Adrenal gland (tissue), 12 donors: Measurements from ENCODE around the gene MMP10. TPM values are rescaled to one million over a fixed set of nuclear protein-coding genes. Genes with fewer than 3 reads are reported as not detected.

Experiments used
- DNase-seq, 7 donors: peaks; one replicate each; pipeline ENCODE4 v3.0.0-alpha.2; 2019 to 2020
- H3K27ac ChIP-seq, 5 donors: fragments of 200-600 bp; sonication (generic) in 4 of 5; 1 replicate in 3 of 5; 2 replicates in 2 of 5; pipeline versions ENCODE4 v1.5.1 to v1.8.0; 2016 to 2020; ENCODE audit warnings: mild to moderate bottlenecking in 1 of 5
- H3K27me3 ChIP-seq: fragments of 200-600 bp; 2 replicates; pipeline ENCODE4 v1.8.0; 2021
- H3K36me3 ChIP-seq, 2 donors: fragments of 200-600 bp; replicated peaks in 1 of 2; 1 replicate in 1 of 2; 2 replicates in 1 of 2; pipeline versions ENCODE4 v1.5.1 to v1.8.0; 2018 to 2022
- H3K4me1 ChIP-seq, 2 donors: fragments of 200-600 bp; replicated peaks in 1 of 2; 1 replicate in 1 of 2; 2 replicates in 1 of 2; pipeline versions ENCODE4 v1.5.1 to v1.8.0; 2018 to 2021
- H3K4me3 ChIP-seq, 4 donors: fragments of 200-600 bp; sonication (generic) in 3 of 4; one replicate each; pipeline ENCODE4 v1.5.1; 2016 to 2018
- H3K9me3 ChIP-seq, 3 donors: fragments of 200-600 bp; sonication (generic) in 1 of 3; replicated peaks in 1 of 3; 1 replicate in 2 of 3; 2 replicates in 1 of 3; pipeline versions ENCODE4 v1.5.1 to v1.8.0; 2016 to 2021
- CTCF ChIP-seq, 6 experiments: fragments of 450-650 bp in 4 of 6; fragments of 200-600 bp in 2 of 6; sonication (generic) in 1 of 6; IDR thresholded peaks; 1 replicate in 5 of 6; 2 replicates in 1 of 6; pipeline versions ENCODE4 v1.5.1 to v1.8.0; 2016 to 2021; ENCODE audit warnings: antibody characterized with exemption in 6 of 6, mild to moderate bottlenecking in 2 of 6, moderate library complexity in 1 of 6
- POLR2A ChIP-seq, 2 donors: fragments of 450-650 bp; IDR thresholded peaks; one replicate each; pipeline ENCODE4 v1.6.1; 2017; ENCODE audit warnings: antibody characterized with exemption in 2 of 2, mild to moderate bottlenecking in 2 of 2, moderate library complexity in 1 of 2
- WGBS, 4 donors: extraction: QIAGEN DNeasy Blood & Tissue Kit in 2 of 4; methylation state at CpG; one replicate each; pipeline versions ENCODE4 v1.1.5 to v1.1.7; 2013 to 2017; 5-methylcytosine and 5-hydroxymethylcytosine counted together
- intact Hi-C, 2 donors: fragments of 100-400 bp; cut with DNase I; formaldehyde crosslinking; loops; one replicate each; pipeline versions ENCODE4 v1.14.1 to v1.15.0; 2022 to 2023
- polyA plus RNA-seq, 3 donors: library from polyadenylated mRNA; stranded (reverse); fragments of 200-250 nt in 2 of 3; fragments of 350-450 nt in 1 of 3; fragmentation: Illumina TruSeq in 1 of 3; extraction: RNeasy Lipid Tissue Mini Kit (QIAGEN cat#74804) in 1 of 3; gene quantifications; one replicate each; pipeline ENCODE4 v1.2.3, GENCODE V29; 2013 to 2014
- total RNA-seq, 9 donors: library from RNA; depleted of rRNA in 4 of 9; stranded (reverse); fragments of >200 nt in 4 of 9; fragments of 120-200 nt in 1 of 9; fragmentation: NEBNext Ultra II Directional in 1 of 9; extraction: Animal tissue kit (Norgen Biotek cat#: 25700) in 1 of 9; gene quantifications; one replicate each; pipeline versions ENCODE4 v1.1.0 to v1.2.4, GENCODE V29; 2013 to 2023
- donor health status: healthy with polysubstance abuse.
- donor health status: Bipolar disorder and iron deficiency.
- donor health status: DM: yes; HTN: yes; CAD: no.
- donor health status: DM: no; HTN: no; CAD: no.
- donor health status: DM: no; HTN: no; CAD: no.
- donor health status: DM: yes; HTN: yes; CAD: no.

Gene MMP10
- total and polyA plus RNA-seq, 12 donors: not detected

- DNase-seq: no peak
- TF ChIP-seq POLR2A (IDR thresholded peaks at IDR 0.05) (no peak), CTCF (IDR thresholded peaks at IDR 0.05) (no peak)
- H3K4me1 ChIP-seq: no peaks in the 10 kb centered on the region
Observed at GRCh38 chr11:102799681-102800340, 19.4 kb upstream of the MMP10 start.

DNA sequence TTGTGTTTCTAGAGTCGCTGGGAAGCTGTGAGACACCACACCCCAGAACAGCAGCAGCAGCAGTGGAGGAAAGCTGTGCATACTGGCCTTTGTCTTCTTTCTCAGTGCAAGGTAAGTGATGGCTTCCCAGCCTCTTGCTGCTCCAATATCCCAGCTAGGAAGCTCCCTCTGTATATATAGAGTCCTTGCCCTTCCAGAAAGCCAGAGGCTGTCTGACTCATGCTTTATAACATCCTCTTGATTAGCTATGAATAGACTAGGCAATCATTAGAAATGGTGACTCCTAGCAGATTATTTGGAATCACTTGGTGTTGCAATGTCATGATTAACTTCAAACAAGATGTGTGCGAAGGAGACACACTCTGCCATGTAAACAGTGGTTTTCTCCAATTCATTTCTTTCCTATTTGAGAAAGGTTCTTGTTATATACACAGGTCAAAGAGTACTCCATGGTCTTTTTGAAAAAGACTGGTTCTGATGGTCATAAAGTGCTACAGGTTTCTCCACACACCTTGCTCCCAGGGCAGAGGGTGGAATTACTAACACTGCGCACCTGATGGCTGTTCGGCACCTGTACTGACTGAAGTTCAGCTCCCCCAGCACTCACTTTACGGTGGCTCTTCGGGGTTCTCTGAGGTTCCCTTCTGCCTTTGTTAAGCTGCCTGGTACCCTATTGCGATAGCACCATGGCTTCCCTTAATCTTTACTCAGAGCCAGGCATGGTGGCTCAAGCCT lies 17.8 kb upstream of the MMP10 start, which contains the start of gene MMP1:
Gene MMP1, minus strand, starts transcription at position 149 of the 735 bp plus-strand sequence. Its CDS starts 68 bp downstream, at position 81.
- DNase-seq: no peak

More at GRCh38 chr11:102799681-102800340, 19.4 kb upstream of the MMP10 start:
- Histone ChIP-seq H3K4me3 (no peak overlapping the region), H3K36me3 (no peaks in the 10 kb centered on the region), H3K27ac (no peak overlapping the region), H3K27me3 (no peaks in the 10 kb centered on the region), H3K9me3 (no peaks in the 10 kb centered on the region)
- WGBS, 4 donors: 64 to 68% (median 66%) methylated on average over 6 of the region's 6 CpGs
- intact Hi-C loops: no loop called here

DNA sequence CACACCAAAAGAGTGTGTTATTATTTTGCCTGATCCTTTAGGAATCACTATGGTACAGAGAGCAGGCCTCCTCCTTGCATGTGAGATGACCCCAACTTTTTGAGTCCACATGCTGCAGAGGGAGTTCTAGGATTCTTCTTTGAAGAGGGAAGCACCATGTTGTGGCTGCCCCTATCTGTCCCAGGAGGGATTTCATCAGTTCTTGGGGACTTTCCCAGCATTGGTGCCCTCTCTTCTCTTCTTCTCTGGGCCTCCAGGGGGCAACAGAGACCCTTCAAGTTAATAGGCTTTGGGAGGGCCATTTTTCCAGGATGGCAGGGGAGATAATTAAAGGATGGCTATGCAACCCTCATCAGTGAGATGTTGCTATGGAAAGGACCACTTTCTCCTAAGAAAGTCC lies 14.0 kb upstream of the MMP10 start:
- no peak overlapping the region for H3K27ac ChIP-seq
- H3K4me3 ChIP-seq: no peak overlapping the region
- H3K4me1 ChIP-seq: no peaks in the 10 kb centered on the region
- H3K27me3 ChIP-seq: no peaks in the 10 kb centered on the region
- TF ChIP-seq POLR2A (IDR thresholded peaks at IDR 0.05) (no peak), CTCF (IDR thresholded peaks at IDR 0.05) (no peak)
- H3K9me3 ChIP-seq: no peaks in the 10 kb centered on the region
- H3K36me3 ChIP-seq: no peaks in the 10 kb centered on the region
- no peak for DNase-seq
- intact Hi-C loops: no loop called here

More for the DNA sequence above, 17.8 kb upstream of the MMP10 start, which contains the start of gene MMP1:
- TF ChIP-seq POLR2A (IDR thresholded peaks at IDR 0.05) (no peak), CTCF (IDR thresholded peaks at IDR 0.05) (no peak)
- H3K9me3 ChIP-seq: no peaks in the 10 kb centered on the region
- intact Hi-C loops: no loop called here
- no peak within 1 kb of the TSS for H3K27ac ChIP-seq
- no peaks in the 10 kb centered on the region for H3K27me3 ChIP-seq
- no peaks in the 10 kb centered on the region for H3K4me1 ChIP-seq
- no peaks in the 10 kb centered on the region for H3K36me3 ChIP-seq
- 86 to 91% (median 88%) methylated on average over 7 of the region's 7 CpGs for WGBS, 4 donors
- no peak within 1 kb of the TSS for H3K4me3 ChIP-seq

DNA sequence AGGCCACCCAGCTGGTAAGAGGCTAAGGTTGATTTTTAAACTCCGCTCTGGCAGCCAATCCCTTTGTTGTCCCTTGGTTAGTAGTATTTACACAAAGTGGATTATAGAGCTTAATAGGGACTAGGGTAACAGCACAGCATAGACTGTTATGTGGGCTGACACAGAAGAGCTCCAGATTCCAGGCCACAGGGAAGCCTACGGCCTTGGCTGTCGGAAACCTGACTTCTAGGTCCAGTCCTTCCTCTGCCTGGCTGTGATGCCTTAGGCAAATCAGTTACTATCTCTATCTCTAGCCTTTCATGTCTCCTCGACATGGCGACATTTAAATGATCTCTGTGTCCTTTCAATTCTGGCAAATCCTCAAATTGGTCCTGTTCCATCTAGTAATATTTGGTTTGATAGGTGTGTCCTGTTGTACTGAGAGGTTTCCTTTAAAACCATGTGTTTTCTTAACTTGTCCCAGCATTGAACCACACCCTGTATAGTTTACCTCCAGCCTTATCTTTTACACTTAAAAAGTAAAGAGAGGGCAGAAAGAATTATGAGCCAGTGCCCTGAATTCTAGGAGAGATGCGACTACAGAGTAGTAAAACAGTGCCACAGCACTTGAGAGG lies 13.4 kb upstream of the MMP10 start:
- no peak overlapping the region for H3K4me3 ChIP-seq
- DNase-seq: no peak
- no peaks in the 10 kb centered on the region for H3K4me1 ChIP-seq
- no peak overlapping the region for H3K27ac ChIP-seq
- intact Hi-C loops: no loop called here
- no peaks in the 10 kb centered on the region for H3K9me3 ChIP-seq
- H3K27me3 ChIP-seq: no peaks in the 10 kb centered on the region
- 64 to 78% (median 71%) methylated on average over 6 of the region's 6 CpGs for WGBS, 4 donors
- no peaks in the 10 kb centered on the region for H3K36me3 ChIP-seq
- TF ChIP-seq POLR2A (IDR thresholded peaks at IDR 0.05) (no peak), CTCF (IDR thresholded peaks at IDR 0.05) (no peak)
